ENCODE data around the gene ANK2.

DNA sequence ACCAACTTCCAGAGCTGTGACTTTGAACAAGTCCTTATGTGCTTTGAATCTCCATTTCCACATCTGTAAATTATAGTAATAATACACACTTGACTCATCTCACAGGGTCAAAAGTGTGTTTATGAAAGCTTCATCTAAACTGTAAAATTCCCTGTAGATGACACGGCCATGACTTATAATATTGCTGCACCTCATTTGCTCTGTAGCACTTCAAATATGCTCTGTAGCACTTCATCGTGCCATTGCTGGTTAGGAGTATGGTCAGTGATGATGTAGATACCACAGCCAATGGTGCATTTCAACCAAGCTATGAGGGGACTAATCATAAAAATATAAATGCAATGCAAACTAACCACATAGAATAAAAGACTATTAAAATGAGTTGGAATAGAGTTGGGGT lies 318.6 kb downstream of the ANK2 start:
- TF ChIP-seq GATA2 (IDR thresholded peaks at IDR 0.05; ENCODE audit: low read depth, low read length) = no peak
- no peak for TF ChIP-seq GATA3 (IDR thresholded peaks at IDR 0.05; ENCODE audit: low read depth, low read length)
